ENCODE measurements around the gene MED16. TPM values are rescaled to one million over a fixed set of nuclear protein-coding genes. Genes with fewer than 3 reads are reported as not detected.
A peak's percentile ranks its signal among the peaks of the same experiment; 100 is the strongest.

Gene MED16
- total and polyA plus RNA-seq, 2 of the 13 experiments (the other 11 are each of a cell fraction or from before 2014, with no cell fraction given): 13.3 to 14.8 TPM

DNA sequence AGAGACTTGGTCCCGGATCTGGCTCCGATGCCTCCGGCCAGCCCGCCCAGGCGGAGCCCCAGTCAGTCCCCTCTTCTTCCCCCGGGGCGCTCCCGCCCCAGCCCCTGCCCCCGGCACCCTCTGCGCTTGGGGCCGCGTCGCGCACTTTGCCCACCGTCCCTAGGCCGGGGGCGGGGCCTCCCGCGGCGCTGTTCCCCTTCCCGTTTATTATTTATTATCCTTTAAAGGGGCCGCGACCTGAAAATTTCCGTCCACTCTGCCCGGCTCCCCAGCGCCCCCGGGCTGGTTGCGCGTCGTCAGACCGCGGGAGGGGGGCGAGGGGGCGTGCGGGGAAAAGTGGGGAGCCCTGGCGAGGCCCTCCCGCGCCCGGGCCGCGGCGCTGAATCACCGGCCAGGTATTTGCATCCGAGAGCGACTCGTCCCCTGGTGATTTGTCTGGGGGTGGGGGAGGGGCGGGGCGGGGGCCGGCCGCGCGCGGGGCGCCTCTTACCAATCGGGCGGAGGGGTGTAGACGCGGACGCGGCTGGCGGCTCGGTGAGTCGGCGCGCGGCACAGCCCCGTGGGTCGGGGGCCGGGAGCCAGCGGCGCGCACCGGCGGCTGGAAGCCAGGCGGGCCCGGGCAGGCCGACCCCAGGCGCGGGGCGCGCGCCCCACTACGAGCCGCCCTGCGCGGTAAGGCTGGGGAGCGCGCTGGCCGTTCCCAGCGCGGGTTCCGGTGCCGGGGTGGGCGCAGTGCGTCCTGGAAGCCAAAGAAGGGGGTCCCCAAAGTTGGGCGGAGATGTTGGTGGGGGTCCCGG, 32.7 kb upstream of the MED16 start, which contains the start of gene ARID3A (continued):
- TF ChIP-seq, protein P1, sequence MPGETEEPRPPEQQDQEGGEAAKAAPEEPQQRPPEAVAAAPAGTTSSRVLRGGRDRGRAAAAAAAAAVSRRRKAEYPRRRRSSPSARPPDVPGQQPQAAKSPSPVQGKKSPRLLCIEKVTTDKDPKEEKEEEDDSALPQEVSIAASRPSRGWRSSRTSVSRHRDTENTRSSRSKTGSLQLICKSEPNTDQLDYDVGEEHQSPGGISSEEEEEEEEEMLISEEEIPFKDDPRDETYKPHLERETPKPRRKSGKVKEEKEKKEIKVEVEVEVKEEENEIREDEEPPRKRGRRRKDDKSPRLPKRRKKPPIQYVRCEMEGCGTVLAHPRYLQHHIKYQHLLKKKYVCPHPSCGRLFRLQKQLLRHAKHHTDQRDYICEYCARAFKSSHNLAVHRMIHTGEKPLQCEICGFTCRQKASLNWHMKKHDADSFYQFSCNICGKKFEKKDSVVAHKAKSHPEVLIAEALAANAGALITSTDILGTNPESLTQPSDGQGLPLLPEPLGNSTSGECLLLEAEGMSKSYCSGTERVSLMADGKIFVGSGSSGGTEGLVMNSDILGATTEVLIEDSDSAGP (CRISPR knock-in tag; IDR thresholded peaks at IDR 0.05; ENCODE audit: borderline replicate concordance): peak; percentile 99
- TF ChIP-seq TBL1XR1 (IDR thresholded peaks at IDR 0.05; ENCODE audit: borderline replicate concordance, low read length, partially characterized antibody) (peak; percentile 33), EP300 (IDR thresholded peaks at IDR 0.05; ENCODE audit: low read depth in 2 of 2, low read length in 2 of 2) (peak in 1 of 2 experiments; percentile 32; a peak in 2 of 4 replicates), EP300 (CRISPR knock-in tag; IDR thresholded peaks at IDR 0.05; ENCODE audit: borderline replicate concordance) (no peak), PTBP1 (IDR thresholded peaks at IDR 0.05; ENCODE audit: low read depth, low read length, poor library complexity, severe bottlenecking) (no peak), ZSCAN30 (CRISPR knock-in tag; IDR thresholded peaks at IDR 0.05) (no peak), ZNF124 (CRISPR knock-in tag; IDR thresholded peaks at IDR 0.05) (no peak), ZNF749 (CRISPR knock-in tag; IDR thresholded peaks at IDR 0.05; ENCODE audit: borderline replicate concordance) (no peak), ZNF569 (CRISPR knock-in tag; IDR thresholded peaks at IDR 0.05; ENCODE audit: borderline replicate concordance) (no peak), ZFP62 (CRISPR knock-in tag; IDR thresholded peaks at IDR 0.05) (no peak), SMAD3 (CRISPR knock-in tag; IDR thresholded peaks at IDR 0.05) (no peak), CREB1 (IDR thresholded peaks at IDR 0.05) (peak; percentile 38; the same call in 1 of the 2 replicates), CREB1 (CRISPR knock-in tag; IDR thresholded peaks at IDR 0.05) (no peak), MXI1 (IDR thresholded peaks at IDR 0.05; ENCODE audit: borderline replicate concordance, low read depth, low read length) (peak; percentile 4; the same call in 1 of the 3 replicates), ZNF629 (CRISPR knock-in tag; conservative IDR thresholded peaks at IDR 0.05) (no peak), KAT2B (IDR thresholded peaks at IDR 0.05; ENCODE audit: borderline replicate concordance, low read depth, low read length) (no peak), HDAC1 (CRISPR knock-in tag; IDR thresholded peaks at IDR 0.05) (no peak; the same call in 1 of the 2 replicates)
- TF ChIP-seq, protein P2, sequence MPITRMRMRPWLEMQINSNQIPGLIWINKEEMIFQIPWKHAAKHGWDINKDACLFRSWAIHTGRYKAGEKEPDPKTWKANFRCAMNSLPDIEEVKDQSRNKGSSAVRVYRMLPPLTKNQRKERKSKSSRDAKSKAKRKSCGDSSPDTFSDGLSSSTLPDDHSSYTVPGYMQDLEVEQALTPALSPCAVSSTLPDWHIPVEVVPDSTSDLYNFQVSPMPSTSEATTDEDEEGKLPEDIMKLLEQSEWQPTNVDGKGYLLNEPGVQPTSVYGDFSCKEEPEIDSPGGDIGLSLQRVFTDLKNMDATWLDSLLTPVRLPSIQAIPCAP (CRISPR knock-in tag; IDR thresholded peaks at IDR 0.05; ENCODE audit: low read depth): no peak
- TF ChIP-seq, protein P3, sequence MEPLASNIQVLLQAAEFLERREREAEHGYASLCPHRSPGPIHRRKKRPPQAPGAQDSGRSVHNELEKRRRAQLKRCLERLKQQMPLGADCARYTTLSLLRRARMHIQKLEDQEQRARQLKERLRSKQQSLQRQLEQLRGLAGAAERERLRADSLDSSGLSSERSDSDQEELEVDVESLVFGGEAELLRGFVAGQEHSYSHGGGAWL (CRISPR knock-in tag; IDR thresholded peaks at IDR 0.05): no peak
- TF ChIP-seq, protein P4, sequence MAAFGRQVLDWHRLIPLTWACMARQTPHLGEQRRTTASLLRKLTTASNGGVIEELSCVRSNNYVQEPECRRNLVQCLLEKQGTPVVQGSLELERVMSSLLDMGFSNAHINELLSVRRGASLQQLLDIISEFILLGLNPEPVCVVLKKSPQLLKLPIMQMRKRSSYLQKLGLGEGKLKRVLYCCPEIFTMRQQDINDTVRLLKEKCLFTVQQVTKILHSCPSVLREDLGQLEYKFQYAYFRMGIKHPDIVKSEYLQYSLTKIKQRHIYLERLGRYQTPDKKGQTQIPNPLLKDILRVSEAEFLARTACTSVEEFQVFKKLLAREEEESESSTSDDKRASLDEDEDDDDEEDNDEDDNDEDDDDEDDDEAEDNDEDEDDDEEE (CRISPR knock-in tag; IDR thresholded peaks at IDR 0.05): no peak
- TF ChIP-seq, protein P5, sequence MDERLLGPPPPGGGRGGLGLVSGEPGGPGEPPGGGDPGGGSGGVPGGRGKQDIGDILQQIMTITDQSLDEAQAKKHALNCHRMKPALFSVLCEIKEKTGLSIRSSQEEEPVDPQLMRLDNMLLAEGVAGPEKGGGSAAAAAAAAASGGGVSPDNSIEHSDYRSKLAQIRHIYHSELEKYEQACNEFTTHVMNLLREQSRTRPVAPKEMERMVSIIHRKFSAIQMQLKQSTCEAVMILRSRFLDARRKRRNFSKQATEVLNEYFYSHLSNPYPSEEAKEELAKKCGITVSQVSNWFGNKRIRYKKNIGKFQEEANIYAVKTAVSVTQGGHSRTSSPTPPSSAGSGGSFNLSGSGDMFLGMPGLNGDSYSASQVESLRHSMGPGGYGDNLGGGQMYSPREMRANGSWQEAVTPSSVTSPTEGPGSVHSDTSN (CRISPR knock-in tag; IDR thresholded peaks at IDR 0.05): no peak
- TF ChIP-seq, protein P6, sequence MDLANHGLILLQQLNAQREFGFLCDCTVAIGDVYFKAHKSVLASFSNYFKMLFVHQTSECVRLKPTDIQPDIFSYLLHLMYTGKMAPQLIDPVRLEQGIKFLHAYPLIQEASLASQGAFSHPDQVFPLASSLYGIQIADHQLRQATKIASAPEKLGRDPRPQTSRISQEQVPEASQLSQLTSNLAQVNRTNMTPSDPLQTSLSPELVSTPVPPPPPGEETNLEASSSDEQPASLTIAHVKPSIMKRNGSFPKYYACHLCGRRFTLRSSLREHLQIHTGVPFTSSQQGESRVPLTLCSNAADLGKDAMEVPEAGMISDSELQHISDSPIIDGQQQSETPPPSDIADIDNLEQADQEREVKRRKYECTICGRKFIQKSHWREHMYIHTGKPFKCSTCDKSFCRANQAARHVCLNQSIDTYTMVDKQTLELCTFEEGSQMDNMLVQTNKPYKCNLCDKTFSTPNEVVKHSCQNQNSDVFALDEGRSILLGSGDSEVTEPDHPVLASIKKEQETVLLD (CRISPR knock-in tag; IDR thresholded peaks at IDR 0.05; ENCODE audit: low read depth): no peak
- TF ChIP-seq, protein P7, sequence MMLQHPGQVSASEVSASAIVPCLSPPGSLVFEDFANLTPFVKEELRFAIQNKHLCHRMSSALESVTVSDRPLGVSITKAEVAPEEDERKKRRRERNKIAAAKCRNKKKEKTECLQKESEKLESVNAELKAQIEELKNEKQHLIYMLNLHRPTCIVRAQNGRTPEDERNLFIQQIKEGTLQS (CRISPR knock-in tag; IDR thresholded peaks at IDR 0.05): no peak
